Neuronal stem cell (in vitro differentiated cells): Measurements from ENCODE around the gene NAB1.
"Not testable (repeated sequence)": the region's sequence is repeated elsewhere in the genome, so short reads cannot be mapped to it uniquely, and the experiment has no call there.

ENCODE experiments used
- DNase-seq: peaks from one replicate; pipeline ENCODE4 v3.0.0-alpha.2; 2013; ENCODE audit warnings: low spot score
- H2AFZ ChIP-seq: one replicate; pipeline ENCODE4 v1.6.1; 2013; ENCODE audit warnings: mild to moderate bottlenecking, low read length, inconsistent platforms
- H2AK5ac ChIP-seq: 2 replicates; pipeline ENCODE4 v1.6.1; 2013; ENCODE audit warnings: low read depth, mild to moderate bottlenecking, inconsistent platforms, low read length, moderate library complexity, mixed read lengths
- H2BK120ac ChIP-seq: 2 replicates; pipeline ENCODE4 v1.6.1; 2013; ENCODE audit warnings: low read depth, mild to moderate bottlenecking, inconsistent platforms, low read length, moderate library complexity, mixed read lengths
- H2BK12ac ChIP-seq: one replicate; pipeline ENCODE4 v1.6.1; 2013; ENCODE audit warnings: low read length, inconsistent platforms
- H2BK15ac ChIP-seq: 2 replicates; pipeline ENCODE4 v1.6.1; 2013; ENCODE audit warnings: mild to moderate bottlenecking, low read length, inconsistent platforms, mixed read lengths
- H2BK5ac ChIP-seq: one replicate; pipeline ENCODE4 v1.6.1; 2013; ENCODE audit warnings: inconsistent platforms, mild to moderate bottlenecking, low read length, moderate library complexity
- H3K14ac ChIP-seq: one replicate; pipeline ENCODE4 v1.6.1; 2013; ENCODE audit warnings: low read length, inconsistent platforms
- H3K18ac ChIP-seq: 2 replicates; pipeline ENCODE4 v1.6.1; 2013; ENCODE audit warnings: low read length, inconsistent platforms
- H3K23ac ChIP-seq: 2 replicates; pipeline ENCODE4 v1.6.1; 2013; ENCODE audit warnings: low read depth, mild to moderate bottlenecking, mixed read lengths, low read length, inconsistent platforms; ENCODE audit not compliant: poor library complexity
- H3K27ac ChIP-seq: replicated peaks from 3 replicates; pipeline ENCODE4 v1.5.1; 2013; ENCODE audit warnings: low read length, inconsistent platforms
- H3K27me3 ChIP-seq, 3 experiments: 2 replicates each; pipeline ENCODE4 v1.6.1; 2013; ENCODE audit warnings: low read length in 3 of 3, mild to moderate bottlenecking in 2 of 3, inconsistent platforms in 1 of 3, low read depth in 1 of 3, mixed read lengths in 1 of 3, moderate library complexity in 1 of 3; ENCODE audit not compliant: control insufficient read depth in 3 of 3, insufficient read depth in 3 of 3
- H3K36me3 ChIP-seq, 2 donors: replicated peaks in 1 of 2; 2 replicates each; pipeline ENCODE4 v1.6.1; 2013; ENCODE audit warnings: low read length in 2 of 2; ENCODE audit not compliant: control insufficient read depth in 2 of 2, insufficient read depth in 2 of 2
- H3K4ac ChIP-seq: 2 replicates; pipeline ENCODE4 v1.6.1; 2013; ENCODE audit warnings: inconsistent platforms, mild to moderate bottlenecking, low read length, moderate library complexity
- H3K4me1 ChIP-seq, 2 donors: 1 replicate in 1 of 2; 2 replicates in 1 of 2; pipeline ENCODE4 v1.6.1; 2013; ENCODE audit warnings: low read length in 2 of 2, low read depth in 1 of 2; ENCODE audit not compliant: control insufficient read depth in 2 of 2, insufficient read depth in 1 of 2
- H3K4me2 ChIP-seq: one replicate; pipeline ENCODE4 v1.6.1; 2013; ENCODE audit warnings: mild to moderate bottlenecking, low read length, inconsistent platforms; ENCODE audit not compliant: insufficient read depth, poor library complexity, severe bottlenecking
- H3K4me3 ChIP-seq, 2 donors: 2 replicates each; pipeline ENCODE4 v1.5.1; 2013; ENCODE audit warnings: low read length in 2 of 2, mild to moderate bottlenecking in 2 of 2, inconsistent platforms in 1 of 2, moderate library complexity in 1 of 2
- H3K79me1 ChIP-seq: one replicate; pipeline ENCODE4 v1.6.1; 2013; ENCODE audit warnings: low read depth, mild to moderate bottlenecking, inconsistent platforms, low read length, moderate library complexity
- H3K9ac ChIP-seq: one replicate; pipeline ENCODE4 v1.6.1; 2013; ENCODE audit warnings: mild to moderate bottlenecking, low read depth, low read length, inconsistent platforms; ENCODE audit not compliant: poor library complexity
- H3K9me3 ChIP-seq, 2 donors: replicated peaks in 1 of 2; 2 replicates each; pipeline versions ENCODE3 to v1.6.1; 2013; ENCODE audit warnings: low read length in 2 of 2, mild to moderate bottlenecking in 2 of 2, inconsistent platforms in 1 of 2, low read depth in 1 of 2, mixed read lengths in 1 of 2, moderate library complexity in 1 of 2; ENCODE audit not compliant: control insufficient read depth in 2 of 2, insufficient read depth in 1 of 2
- H4K8ac ChIP-seq: one replicate; pipeline ENCODE4 v1.6.1; 2013; ENCODE audit warnings: low read depth, mild to moderate bottlenecking, inconsistent platforms, low read length, moderate library complexity
- H4K91ac ChIP-seq: one replicate; pipeline ENCODE4 v1.6.1; 2013; ENCODE audit warnings: low read length, low read depth, mild to moderate bottlenecking, inconsistent platforms; ENCODE audit not compliant: poor library complexity
- WGBS, 2 donors: extraction: QIAGEN DNeasy Blood & Tissue Kit; methylation state at CpG; one replicate each; pipeline ENCODE4 v1.1.7; 2013; ENCODE audit warnings: missing lambda C conversion rate in 2 of 2, mixed read lengths in 1 of 2; ENCODE audit not compliant: insufficient read length in 2 of 2, insufficient replicate concordance in 1 of 2; ENCODE audit errors: extremely low coverage in 2 of 2; 5-methylcytosine and 5-hydroxymethylcytosine counted together

The NAB1 gene

GRCh38 chr2:190609397-190609796 lies 39.5 kb upstream of the NAB1 start:
- H3K36me3 ChIP-seq, H3K14ac ChIP-seq, H2BK15ac ChIP-seq, H3K79me1 ChIP-seq, H4K91ac ChIP-seq, H4K8ac ChIP-seq, H2AFZ ChIP-seq, H3K4ac ChIP-seq, H2BK5ac ChIP-seq, H3K9ac ChIP-seq, H3K4me1 ChIP-seq, H3K18ac ChIP-seq, H2BK120ac ChIP-seq, DNase-seq, H3K27ac ChIP-seq, H3K9me3 ChIP-seq, H2BK12ac ChIP-seq, H2AK5ac ChIP-seq, H3K4me3 ChIP-seq, H3K23ac ChIP-seq, H3K27me3 ChIP-seq, H3K4me2 ChIP-seq: not testable (repeated sequence)
- WGBS, 2 donors, result no CpG with 5 or more reads among the region's 1 CpG

DNA sequence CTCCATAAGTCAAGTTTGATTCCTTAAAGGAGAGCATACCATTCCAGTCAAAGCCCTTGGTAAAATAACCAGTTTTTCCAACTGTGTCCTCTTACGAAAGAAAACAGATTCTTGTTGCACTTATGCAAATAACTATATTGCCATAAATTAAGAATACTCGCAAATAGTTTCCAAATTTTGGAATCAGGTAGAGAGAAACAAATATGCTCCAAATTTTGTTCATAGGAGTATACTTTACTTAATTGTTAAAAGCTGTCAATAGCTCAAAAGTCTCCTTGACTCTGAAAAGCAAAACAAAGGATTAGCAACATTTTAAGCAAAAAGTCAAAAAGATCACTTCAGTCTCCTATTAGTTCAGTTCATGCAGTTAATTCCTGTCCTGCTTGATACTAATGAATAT lies 38.4 kb upstream of the NAB1 start:
- H3K4me1 ChIP-seq, H3K4ac ChIP-seq, H2BK15ac ChIP-seq, H3K27me3 ChIP-seq, H3K9me3 ChIP-seq, H3K14ac ChIP-seq, H3K23ac ChIP-seq, H4K8ac ChIP-seq, H2BK120ac ChIP-seq, H3K4me2 ChIP-seq, H2BK12ac ChIP-seq, H2BK5ac ChIP-seq, H4K91ac ChIP-seq, H3K18ac ChIP-seq, H3K79me1 ChIP-seq, DNase-seq, H3K9ac ChIP-seq, H2AK5ac ChIP-seq, H2AFZ ChIP-seq, H3K36me3 ChIP-seq, H3K27ac ChIP-seq, H3K4me3 ChIP-seq: not testable (repeated sequence)
- no CpG with 5 or more reads among the region's 2 CpGs for WGBS, 2 donors

DNA sequence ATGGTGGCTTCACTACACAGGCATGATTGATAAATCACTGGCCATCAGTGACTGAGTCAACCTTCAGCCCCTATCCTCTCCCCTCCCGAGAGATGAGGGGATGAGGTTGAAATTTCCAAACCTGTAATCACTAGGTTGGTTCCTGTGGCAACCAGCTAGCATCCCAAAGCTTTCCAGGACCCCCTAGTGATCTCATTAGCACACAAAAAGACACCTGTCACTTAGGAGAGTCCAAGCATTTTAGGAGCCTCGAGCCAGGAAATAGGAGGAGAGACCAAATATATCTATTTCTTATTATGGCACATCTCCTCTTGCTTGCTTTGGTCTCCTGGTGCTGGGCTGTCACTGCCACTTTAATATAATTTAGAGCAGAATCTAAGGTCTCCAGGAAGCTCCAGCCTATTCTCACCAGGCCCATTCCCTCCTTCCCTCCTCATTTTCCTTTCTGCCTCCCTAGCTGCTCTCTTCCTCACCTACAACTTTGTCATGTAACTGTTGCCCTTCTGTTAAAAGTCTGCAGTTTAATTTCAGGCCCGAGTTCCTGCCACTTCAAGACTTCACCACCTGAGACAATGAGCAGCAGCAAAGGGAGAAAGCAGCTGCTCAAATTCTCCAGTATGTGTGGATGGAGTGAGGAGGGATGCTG lies 33.2 kb upstream of the NAB1 start:
- H3K4ac ChIP-seq, result no peak overlapping the region
- H3K18ac ChIP-seq, result no peak overlapping the region
- no peak overlapping the region for H3K14ac ChIP-seq
- no peak overlapping the region for H2BK15ac ChIP-seq
- H2AFZ ChIP-seq, result no peak overlapping the region
- no peak overlapping the region for H3K9ac ChIP-seq
- no peaks in the 10 kb centered on the region for H3K36me3 ChIP-seq
- H4K91ac ChIP-seq, result no peak overlapping the region
- H3K9me3 ChIP-seq, result no peaks in the 10 kb centered on the region
- H3K27me3 ChIP-seq, result no peaks in the 10 kb centered on the region
- DNase-seq, result no peak
- no CpG with 5 or more reads among the region's 3 CpGs for WGBS, 2 donors
- H3K4me1 ChIP-seq, result peaks cover 0 to 5% of the 10 kb centered on the region in 2 donors
- no peak overlapping the region for H2BK120ac ChIP-seq
- no peaks in the 10 kb centered on the region for H3K79me1 ChIP-seq
- no peak overlapping the region for H2AK5ac ChIP-seq
- H2BK5ac ChIP-seq, result no peak overlapping the region
- H3K23ac ChIP-seq, result no peak overlapping the region
- H2BK12ac ChIP-seq, result no peak overlapping the region
- no peak overlapping the region for H3K4me3 ChIP-seq
- H3K27ac ChIP-seq, result no peak overlapping the region
- no peak overlapping the region for H4K8ac ChIP-seq
- H3K4me2 ChIP-seq, result no peak overlapping the region

DNA sequence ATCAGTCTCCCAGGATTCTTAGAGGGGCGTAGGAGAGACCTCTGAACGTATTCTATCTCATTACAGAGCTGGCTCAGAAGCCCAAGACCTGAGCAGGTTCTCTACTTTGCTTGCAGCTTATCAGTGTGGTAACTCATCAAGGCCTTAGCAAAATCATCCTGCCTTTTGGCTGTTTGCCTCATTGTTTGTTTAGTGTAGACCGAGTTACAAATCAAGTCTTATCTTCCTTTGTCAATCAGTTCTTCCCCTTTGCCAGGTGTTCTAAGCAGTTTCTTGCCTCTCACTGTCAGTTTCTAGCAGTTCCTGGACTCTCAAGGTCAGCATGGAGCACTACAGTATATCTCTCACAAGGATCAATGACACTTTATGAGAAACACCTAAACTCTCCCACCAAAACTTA lies 30.9 kb upstream of the NAB1 start:
- Histone ChIP-seq H3K4me1 (peaks cover 0 to 5% of the 10 kb centered on the region in 2 donors), H3K4me3 (no peak overlapping the region), H2BK120ac (no peak overlapping the region), H3K18ac (no peak overlapping the region), H2BK5ac (no peak overlapping the region), H3K27ac (no peak overlapping the region), H3K4me2 (no peak overlapping the region), H3K27me3 (no peaks in the 10 kb centered on the region), H2AK5ac (no peak overlapping the region), H3K4ac (no peak overlapping the region), H3K36me3 (no peaks in the 10 kb centered on the region), H3K9ac (no peak overlapping the region), H2BK12ac (no peak overlapping the region), H3K9me3 (no peaks in the 10 kb centered on the region), H2AFZ (no peak overlapping the region), H4K8ac (no peak overlapping the region), H3K79me1 (no peaks in the 10 kb centered on the region), H3K14ac (no peak overlapping the region), H3K23ac (no peak overlapping the region), H4K91ac (no peak overlapping the region), H2BK15ac (no peak overlapping the region)
- no peak for DNase-seq
- no CpG with 5 or more reads among the region's 3 CpGs for WGBS, 2 donors
